GM19238 (cell line): ENCODE measurements around the gene RTL1.

Experiments used
- DNase-seq: peaks from one replicate; pipeline ENCODE4 v3.0.0; 2011; ENCODE audit warnings: low spot score; ENCODE audit not compliant: insufficient read length

RTL1 gene

GRCh38 chr14:100835548-100836310, 67.8 kb downstream of the RTL1 start:
- DNase-seq: no peak

DNA sequence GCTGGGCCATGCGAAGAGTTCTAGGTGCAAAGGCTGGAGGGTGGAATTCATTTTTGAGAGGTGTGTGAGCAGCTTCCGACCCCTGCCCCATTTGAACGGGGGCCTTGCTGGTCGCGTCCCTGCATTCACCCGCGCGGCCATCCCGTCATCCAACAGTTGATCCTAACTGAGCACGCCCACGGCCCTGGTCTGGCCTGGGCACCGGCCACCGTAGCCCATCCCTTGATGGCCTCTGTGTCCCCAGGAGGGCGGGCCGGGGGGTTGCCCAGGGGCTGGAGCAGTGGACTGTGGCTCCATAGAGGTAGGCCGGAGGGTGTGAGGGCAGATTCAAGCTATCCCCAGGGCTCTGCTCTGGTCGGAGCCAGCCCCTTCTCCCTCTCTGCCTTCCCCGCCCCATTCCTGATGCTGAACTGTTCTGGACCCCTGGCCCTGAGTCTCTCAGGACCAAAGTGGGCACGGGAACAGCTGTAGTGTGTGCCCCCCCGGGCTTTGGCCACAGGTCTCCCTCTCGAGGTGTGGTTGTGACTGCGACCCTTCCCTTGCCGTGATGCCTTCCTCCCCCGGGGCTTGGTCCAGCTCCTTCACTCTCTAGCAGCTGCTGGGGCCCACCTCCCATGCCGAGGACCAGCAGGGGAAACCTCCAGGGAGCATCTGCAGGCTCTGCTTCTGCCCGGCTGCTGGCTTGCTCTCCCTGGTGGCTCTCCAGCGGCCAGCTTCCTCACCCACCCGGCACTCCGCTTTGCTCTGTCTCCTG, 68.6 kb downstream of the RTL1 start:
- no peak for DNase-seq

- DNase-seq: no peak
Measured at GRCh38 chr14:100834082-100834793, 69.3 kb downstream of the RTL1 start.

- no peak for DNase-seq
Measured at GRCh38 chr14:100832311-100832960, 71.1 kb downstream of the RTL1 start.

DNA sequence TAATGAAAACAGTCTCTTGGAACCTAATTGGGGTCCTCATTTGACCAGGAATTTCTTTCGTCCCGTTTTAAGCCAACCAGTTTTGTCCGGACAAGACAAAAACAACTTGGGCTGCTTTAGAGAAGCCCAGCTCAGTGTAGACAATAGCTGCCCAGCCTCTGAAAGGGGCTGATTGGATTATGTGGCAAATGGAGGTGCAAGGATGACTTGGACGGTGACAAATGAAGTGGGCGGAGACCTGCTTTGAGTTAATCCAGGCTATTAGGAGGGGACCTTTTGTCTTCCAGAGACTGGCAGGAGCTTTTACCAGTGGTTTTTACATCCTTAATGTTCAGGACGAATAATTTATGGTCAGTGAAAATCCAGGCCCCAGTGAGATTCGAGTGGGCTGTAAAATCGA, 72.8 kb downstream of the RTL1 start:
- DNase-seq: no peak
